ENCODE data around the gene CD4.

DNA sequence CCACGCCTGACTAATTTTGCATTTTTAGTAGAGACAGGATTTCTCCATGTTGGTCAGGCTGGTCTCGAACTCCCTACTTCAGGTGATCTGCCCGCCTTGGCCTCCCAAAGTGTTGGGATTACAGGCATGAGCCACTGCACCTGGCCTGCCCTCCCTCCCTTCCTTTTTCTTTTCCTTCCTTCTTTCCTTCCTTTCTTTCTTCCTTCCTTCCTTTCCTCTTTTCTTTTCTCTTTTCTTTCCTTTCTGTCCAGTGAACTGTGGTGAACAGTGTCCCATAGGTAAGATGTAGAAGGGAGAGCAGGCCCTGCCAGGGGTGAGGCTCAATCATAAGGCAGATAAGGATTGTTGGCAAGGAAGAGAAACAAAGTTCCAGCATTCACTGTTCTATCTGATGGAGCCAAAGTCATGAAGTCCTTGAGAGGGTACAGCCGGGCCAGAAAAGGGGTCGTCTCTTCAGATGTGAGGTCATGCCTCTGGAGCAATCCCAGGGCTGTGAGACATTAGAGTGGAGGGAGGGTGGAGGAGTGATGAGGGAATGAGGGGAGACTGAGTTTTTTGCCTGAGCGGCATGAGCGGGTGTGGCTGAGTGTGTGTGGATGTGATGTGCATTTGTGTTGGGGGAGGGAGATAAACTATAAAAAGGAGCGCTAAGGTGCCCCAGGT, 32.2 kb upstream of the CD4 start:
- no peak for TF ChIP-seq KLF10 (tag by site-specific recombination; IDR thresholded peaks at IDR 0.05)
- TF ChIP-seq, protein P1, sequence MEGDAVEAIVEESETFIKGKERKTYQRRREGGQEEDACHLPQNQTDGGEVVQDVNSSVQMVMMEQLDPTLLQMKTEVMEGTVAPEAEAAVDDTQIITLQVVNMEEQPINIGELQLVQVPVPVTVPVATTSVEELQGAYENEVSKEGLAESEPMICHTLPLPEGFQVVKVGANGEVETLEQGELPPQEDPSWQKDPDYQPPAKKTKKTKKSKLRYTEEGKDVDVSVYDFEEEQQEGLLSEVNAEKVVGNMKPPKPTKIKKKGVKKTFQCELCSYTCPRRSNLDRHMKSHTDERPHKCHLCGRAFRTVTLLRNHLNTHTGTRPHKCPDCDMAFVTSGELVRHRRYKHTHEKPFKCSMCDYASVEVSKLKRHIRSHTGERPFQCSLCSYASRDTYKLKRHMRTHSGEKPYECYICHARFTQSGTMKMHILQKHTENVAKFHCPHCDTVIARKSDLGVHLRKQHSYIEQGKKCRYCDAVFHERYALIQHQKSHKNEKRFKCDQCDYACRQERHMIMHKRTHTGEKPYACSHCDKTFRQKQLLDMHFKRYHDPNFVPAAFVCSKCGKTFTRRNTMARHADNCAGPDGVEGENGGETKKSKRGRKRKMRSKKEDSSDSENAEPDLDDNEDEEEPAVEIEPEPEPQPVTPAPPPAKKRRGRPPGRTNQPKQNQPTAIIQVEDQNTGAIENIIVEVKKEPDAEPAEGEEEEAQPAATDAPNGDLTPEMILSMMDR (tag by site-specific recombination; IDR thresholded peaks at IDR 0.05), result no peak
- no peak for TF ChIP-seq ZNF501 (tag by site-specific recombination; IDR thresholded peaks at IDR 0.05)
- TF ChIP-seq, protein P2, sequence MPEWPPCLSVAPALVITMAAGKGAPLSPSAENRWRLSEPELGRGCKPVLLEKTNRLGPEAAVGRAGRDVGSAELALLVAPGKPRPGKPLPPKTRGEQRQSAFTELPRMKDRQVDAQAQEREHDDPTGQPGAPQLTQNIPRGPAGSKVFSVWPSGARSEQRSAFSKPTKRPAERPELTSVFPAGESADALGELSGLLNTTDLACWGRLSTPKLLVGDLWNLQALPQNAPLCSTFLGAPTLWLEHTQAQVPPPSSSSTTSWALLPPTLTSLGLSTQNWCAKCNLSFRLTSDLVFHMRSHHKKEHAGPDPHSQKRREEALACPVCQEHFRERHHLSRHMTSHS (tag by site-specific recombination; IDR thresholded peaks at IDR 0.05), result no peak
